Mesendoderm (in vitro differentiated cells): Measurements from ENCODE around the gene CSPG4.
A peak's percentile ranks its signal among the peaks of the same experiment; 100 is the strongest.

Experiments used
- DNase-seq: peaks from one replicate; pipeline ENCODE4 v3.0.0; 2013
- H2AK5ac ChIP-seq: 2 replicates; pipeline ENCODE4 v1.6.1; 2013; ENCODE audit warnings: low read length, inconsistent platforms
- H2BK120ac ChIP-seq: 2 replicates; pipeline ENCODE4 v1.6.1; 2013; ENCODE audit warnings: low read depth, mild to moderate bottlenecking, low read length, moderate library complexity, mixed read lengths
- H2BK15ac ChIP-seq: replicated peaks from 2 replicates; pipeline ENCODE4 v1.6.1; 2013; ENCODE audit warnings: low read depth, mild to moderate bottlenecking, moderate library complexity
- H2BK5ac ChIP-seq: 2 replicates; pipeline ENCODE4 v1.6.1; 2013; ENCODE audit warnings: low read length, inconsistent platforms
- H3K18ac ChIP-seq: 2 replicates; pipeline ENCODE4 v1.6.1; 2013; ENCODE audit warnings: mild to moderate bottlenecking, low read length, mixed read lengths
- H3K23ac ChIP-seq: one replicate; pipeline ENCODE4 v1.6.1; 2013; ENCODE audit warnings: low read length
- H3K27ac ChIP-seq: 2 replicates; pipeline ENCODE4 v1.5.1; 2013; ENCODE audit warnings: low read depth, mild to moderate bottlenecking, inconsistent platforms, low read length, moderate library complexity
- H3K27me3 ChIP-seq: 2 replicates; pipeline ENCODE4 v1.6.1; 2013; ENCODE audit warnings: low read length, control low read depth, mild to moderate bottlenecking, inconsistent platforms; ENCODE audit not compliant: insufficient read depth, poor library complexity
- H3K36me3 ChIP-seq: 2 replicates; pipeline ENCODE4 v1.6.1; 2013; ENCODE audit warnings: low read length, inconsistent platforms; ENCODE audit not compliant: control insufficient read depth, insufficient read depth
- H3K4ac ChIP-seq: one replicate; pipeline ENCODE4 v1.6.1; 2013; ENCODE audit warnings: low read depth, mild to moderate bottlenecking, low read length, moderate library complexity
- H3K4me1 ChIP-seq: 2 replicates; pipeline ENCODE4 v1.6.1; 2013; ENCODE audit warnings: low read depth, low read length, inconsistent platforms; ENCODE audit not compliant: control insufficient read depth
- H3K4me2 ChIP-seq: 2 replicates; pipeline ENCODE4 v1.6.1; 2013; ENCODE audit warnings: low read length
- H3K4me3 ChIP-seq: 2 replicates; pipeline ENCODE4 v1.5.1; 2013; ENCODE audit warnings: mild to moderate bottlenecking, low read length
- H3K56ac ChIP-seq: one replicate; pipeline ENCODE4 v1.6.1; 2013; ENCODE audit warnings: low read length
- H3K79me1 ChIP-seq: 2 replicates; pipeline ENCODE4 v1.6.1; 2013; ENCODE audit warnings: low read length, inconsistent platforms
- H3K79me2 ChIP-seq: 2 replicates; pipeline ENCODE4 v1.6.1; 2013; ENCODE audit warnings: mild to moderate bottlenecking, low read length; ENCODE audit not compliant: control insufficient read depth, insufficient read depth
- H3K9ac ChIP-seq: 2 replicates; pipeline ENCODE4 v1.6.1; 2013; ENCODE audit warnings: low read length, inconsistent platforms
- H4K5ac ChIP-seq: one replicate; pipeline ENCODE4 v1.6.1; 2013; ENCODE audit warnings: low read length
- H4K8ac ChIP-seq: one replicate; pipeline ENCODE4 v1.6.1; 2013; ENCODE audit warnings: low read depth, mild to moderate bottlenecking, control low read depth, low read length, moderate library complexity
- WGBS: extraction: QIAGEN DNeasy Blood & Tissue Kit; methylation state at CpG from one replicate; pipeline ENCODE4 v1.1.7; 2013; ENCODE audit warnings: low lambda C conversion rate, missing lambda C conversion rate; ENCODE audit not compliant: insufficient coverage; ENCODE audit errors: extremely low coverage; 5-methylcytosine and 5-hydroxymethylcytosine counted together

The CSPG4 gene

DNA sequence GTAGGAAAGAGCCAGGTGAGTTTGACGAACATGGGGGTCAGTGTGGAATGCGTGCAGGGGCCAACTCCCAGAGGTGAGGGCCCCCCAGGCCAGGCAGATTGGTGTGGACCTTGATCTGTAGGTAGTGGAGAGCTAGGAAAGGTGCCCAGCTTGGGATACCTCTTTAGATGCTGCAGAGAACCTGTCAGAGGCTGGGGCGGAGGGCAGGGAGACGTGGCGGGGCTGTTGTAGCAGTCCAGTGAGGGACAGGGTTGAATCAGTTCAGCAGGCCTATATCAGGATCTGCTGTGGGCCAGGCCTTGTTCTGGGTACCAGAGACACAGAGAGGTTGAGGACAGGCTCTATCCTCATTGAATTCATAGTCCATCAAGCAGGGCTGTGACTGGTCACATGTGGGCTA lies 56.3 kb downstream of the CSPG4 start:
- no peak overlapping the region for H2BK120ac ChIP-seq
- no peak overlapping the region for H2BK15ac ChIP-seq
- H2AK5ac ChIP-seq = no peak overlapping the region
- peaks cover 1% of the 10 kb centered on the region for H3K4me1 ChIP-seq
- no peak overlapping the region for H3K9ac ChIP-seq
- no peak overlapping the region for H4K8ac ChIP-seq
- peaks cover 13% of the 10 kb centered on the region for H3K79me2 ChIP-seq
- H4K5ac ChIP-seq = no peak overlapping the region
- H3K4me3 ChIP-seq = no peak overlapping the region
- no peaks in the 10 kb centered on the region for H3K27me3 ChIP-seq
- no peak overlapping the region for H3K4ac ChIP-seq
- peaks cover 19% of the 10 kb centered on the region for H3K79me1 ChIP-seq
- H3K27ac ChIP-seq = no peak overlapping the region
- H3K18ac ChIP-seq = no peak overlapping the region
- no peak overlapping the region for H3K56ac ChIP-seq
- no peak overlapping the region for H2BK5ac ChIP-seq
- DNase-seq = no peak
- H3K4me2 ChIP-seq = no peak overlapping the region
- no CpG with 5 or more reads among the region's 5 CpGs for WGBS
- no peaks in the 10 kb centered on the region for H3K36me3 ChIP-seq
- H3K23ac ChIP-seq = no peak overlapping the region

DNA sequence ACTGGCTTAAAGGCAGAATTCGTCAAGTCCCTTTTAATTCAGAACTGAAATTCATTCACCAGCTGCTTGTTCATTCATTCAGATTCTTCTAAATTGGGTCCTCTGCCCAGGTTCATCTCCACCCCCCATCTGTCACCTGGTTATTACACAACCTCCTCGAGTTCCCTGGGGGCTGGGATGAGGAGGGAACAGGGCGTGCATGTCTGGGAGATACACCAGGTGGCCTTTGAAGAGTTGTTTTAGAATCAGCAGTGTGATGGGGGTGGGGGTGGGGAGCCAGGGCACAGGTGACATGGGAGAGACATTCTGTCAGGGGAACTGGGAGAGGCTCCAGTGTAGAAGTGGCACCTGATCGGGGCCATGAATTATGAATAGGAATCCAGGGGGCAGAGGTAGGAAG lies 56.7 kb downstream of the CSPG4 start:
- Histone ChIP-seq H3K27me3 (no peaks in the 10 kb centered on the region), H3K4me3 (no peak overlapping the region), H3K79me1 (peaks cover 22% of the 10 kb centered on the region), H3K4me2 (no peak overlapping the region), H3K27ac (no peak overlapping the region), H2BK15ac (no peak overlapping the region), H2AK5ac (no peak overlapping the region), H3K36me3 (no peaks in the 10 kb centered on the region), H3K9ac (no peak overlapping the region), H3K56ac (no peak overlapping the region), H4K5ac (no peak overlapping the region), H2BK120ac (no peak overlapping the region), H4K8ac (no peak overlapping the region), H3K23ac (no peak overlapping the region), H3K79me2 (peaks cover 16% of the 10 kb centered on the region), H2BK5ac (no peak overlapping the region), H3K18ac (no peak overlapping the region), H3K4ac (no peak overlapping the region), H3K4me1 (peaks cover 5% of the 10 kb centered on the region)
- no CpG with 5 or more reads among the region's 4 CpGs for WGBS
- no peak for DNase-seq

- H3K36me3 ChIP-seq = no peaks in the 10 kb centered on the region
- no peak overlapping the region for H3K27ac ChIP-seq
- H2BK15ac ChIP-seq = no peak overlapping the region
- no peak overlapping the region for H2BK120ac ChIP-seq
- H3K79me2 ChIP-seq = peaks cover 27% of the 10 kb centered on the region
- H3K4me2 ChIP-seq = no peak overlapping the region
- H2AK5ac ChIP-seq = no peak overlapping the region
- no peaks in the 10 kb centered on the region for H3K27me3 ChIP-seq
- H2BK5ac ChIP-seq = no peak overlapping the region
- peaks cover 9% of the 10 kb centered on the region for H3K4me1 ChIP-seq
- H3K4ac ChIP-seq = no peak overlapping the region
- no peak overlapping the region for H3K23ac ChIP-seq
- DNase-seq = no peak
- no peak overlapping the region for H3K18ac ChIP-seq
- no peak overlapping the region for H3K9ac ChIP-seq
- H3K79me1 ChIP-seq = peaks cover 28% of the 10 kb centered on the region
- no peak overlapping the region for H4K5ac ChIP-seq
- H3K4me3 ChIP-seq = no peak overlapping the region
- H4K8ac ChIP-seq = no peak overlapping the region
- no CpG with 5 or more reads among the region's 4 CpGs for WGBS
- H3K56ac ChIP-seq = no peak overlapping the region
Measured at GRCh38 chr15:75654201-75654907, 58.3 kb downstream of the CSPG4 start.

GRCh38 chr15:75653347-75653913 lies 59.2 kb downstream of the CSPG4 start:
- H2BK5ac ChIP-seq = no peak overlapping the region
- peak overlapping the region; percentile 26 for H3K56ac ChIP-seq
- WGBS = no CpG with 5 or more reads among the region's 16 CpGs
- no peak overlapping the region for H3K4ac ChIP-seq
- H2BK120ac ChIP-seq = no peak overlapping the region
- H4K5ac ChIP-seq = no peak overlapping the region
- H3K27me3 ChIP-seq = no peaks in the 10 kb centered on the region
- H3K27ac ChIP-seq = no peak overlapping the region
- H4K8ac ChIP-seq = no peak overlapping the region
- no peak overlapping the region for H2AK5ac ChIP-seq
- no peak overlapping the region for H3K23ac ChIP-seq
- no peak overlapping the region for H3K4me2 ChIP-seq
- no peak overlapping the region for H3K18ac ChIP-seq
- DNase-seq = no peak
- H3K36me3 ChIP-seq = no peaks in the 10 kb centered on the region
- no peak overlapping the region for H3K9ac ChIP-seq
- H3K79me1 ChIP-seq = peaks cover 32% of the 10 kb centered on the region
- peaks cover 14% of the 10 kb centered on the region for H3K4me1 ChIP-seq
- H3K79me2 ChIP-seq = peaks cover 28% of the 10 kb centered on the region
- no peak overlapping the region for H3K4me3 ChIP-seq
- no peak overlapping the region for H2BK15ac ChIP-seq

DNA sequence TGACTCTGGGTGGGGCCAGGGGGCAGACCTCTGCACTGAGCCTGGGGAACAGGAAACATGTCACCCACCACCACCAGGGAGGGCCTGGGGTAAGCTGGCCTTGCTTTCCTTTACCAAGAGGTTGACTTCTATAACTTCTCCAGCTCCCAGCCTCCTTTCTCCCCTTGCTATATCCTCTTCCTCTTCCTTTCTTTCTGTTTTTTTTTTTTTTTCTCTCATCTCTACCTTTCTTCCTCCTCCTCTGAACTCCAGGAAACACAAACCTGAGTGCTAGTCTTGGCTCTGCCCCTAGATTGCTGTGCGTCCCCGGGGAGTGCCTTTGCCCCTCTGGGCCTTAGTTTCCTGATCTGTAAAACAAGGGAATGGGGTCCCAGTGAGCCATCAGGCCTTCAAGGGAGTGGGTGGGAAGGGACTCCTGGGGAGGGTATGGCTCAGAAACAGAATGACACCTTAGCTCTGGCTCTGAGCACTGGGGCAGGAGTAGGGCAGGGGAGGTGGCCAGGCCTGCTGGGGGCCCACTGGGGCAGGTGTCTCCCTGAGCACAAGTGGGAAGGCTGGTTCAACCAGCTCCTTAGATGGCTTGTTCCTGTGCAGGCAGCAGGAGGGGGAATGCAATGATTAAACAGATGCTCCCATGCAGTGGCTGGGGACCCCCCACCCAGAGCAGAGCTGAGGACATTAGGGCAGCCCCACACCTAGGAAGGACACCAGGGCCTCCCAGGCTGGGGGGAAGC lies 60.7 kb downstream of the CSPG4 start:
- no peak overlapping the region for H3K56ac ChIP-seq
- no peak overlapping the region for H2BK5ac ChIP-seq
- no peaks in the 10 kb centered on the region for H3K36me3 ChIP-seq
- H3K79me2 ChIP-seq = peaks cover 28% of the 10 kb centered on the region
- H4K5ac ChIP-seq = no peak overlapping the region
- no peak overlapping the region for H2BK120ac ChIP-seq
- H2BK15ac ChIP-seq = no peak overlapping the region
- WGBS = no CpG with 5 or more reads among the region's 2 CpGs
- no peak overlapping the region for H3K4ac ChIP-seq
- no peak overlapping the region for H3K9ac ChIP-seq
- peaks cover 32% of the 10 kb centered on the region for H3K79me1 ChIP-seq
- H4K8ac ChIP-seq = no peak overlapping the region
- H3K23ac ChIP-seq = no peak overlapping the region
- no peak overlapping the region for H3K4me3 ChIP-seq
- H3K27me3 ChIP-seq = no peaks in the 10 kb centered on the region
- H3K4me2 ChIP-seq = no peak overlapping the region
- no peak overlapping the region for H3K27ac ChIP-seq
- no peak overlapping the region for H3K18ac ChIP-seq
- peaks cover 14% of the 10 kb centered on the region for H3K4me1 ChIP-seq
- DNase-seq = no peak
- no peak overlapping the region for H2AK5ac ChIP-seq
